HG02610 (cell line): ENCODE measurements around the gene RNF182.
"Not testable (repeated sequence)": the region's sequence is repeated elsewhere in the genome, so short reads cannot be mapped to it uniquely, and the experiment has no call there.

Experiments used
- ATAC-seq: cut with Tn5 transposase; IDR thresholded peaks from one replicate; pipeline ENCODE4 v1.9.1; 2021; ENCODE audit warnings: mild to moderate bottlenecking, moderate library complexity; ENCODE audit not compliant: unreplicated experiment

The RNF182 gene

DNA sequence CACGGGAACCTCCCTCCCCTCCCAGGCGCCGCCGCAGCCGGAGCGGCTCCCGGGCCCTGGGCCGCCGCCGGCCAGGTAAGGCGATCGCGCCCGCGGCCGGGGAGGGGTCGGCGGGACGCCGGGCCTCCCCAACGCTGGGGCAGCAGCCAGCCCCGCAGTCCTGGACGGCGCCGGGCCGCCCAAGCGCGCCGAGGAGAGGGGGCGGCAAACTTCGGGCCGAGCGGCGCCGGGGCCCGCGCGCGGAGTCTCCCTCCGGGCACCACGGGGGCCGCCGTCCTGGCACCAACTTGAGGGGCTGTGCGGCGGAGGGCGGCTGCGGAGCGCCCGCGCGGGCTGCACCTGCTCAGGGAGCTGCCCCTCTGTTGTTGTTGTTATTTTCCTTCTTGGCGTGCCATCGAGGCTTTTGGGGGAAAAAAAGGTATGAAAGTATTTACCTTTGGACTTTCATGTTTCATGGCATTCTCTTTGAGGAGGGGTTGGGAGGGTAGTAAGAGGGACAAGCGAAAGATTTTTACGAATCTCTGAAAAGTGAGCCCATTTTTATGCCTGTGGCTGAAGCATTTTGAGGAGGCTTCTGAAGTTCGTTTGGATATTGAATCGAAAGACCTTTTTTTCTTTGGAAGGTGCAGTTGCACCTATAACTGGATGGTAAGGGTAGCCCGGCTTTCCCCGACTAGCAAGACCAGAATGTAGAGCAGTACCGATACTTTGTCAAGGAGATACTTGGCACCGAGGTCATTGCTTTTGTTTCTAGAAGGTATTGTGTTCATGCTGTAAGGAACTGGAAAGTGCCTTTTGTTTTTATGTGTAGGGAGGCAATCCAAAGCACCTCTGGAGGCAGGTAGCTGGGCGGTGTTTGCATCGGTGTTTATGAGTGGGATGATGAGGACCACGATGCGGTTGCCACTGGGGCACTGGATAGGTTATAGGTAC, at the start of gene RNF182:
RNF182 (plus strand) TSS at position 4 of the 933 bp plus-strand sequence. CDS start 52,168 bp downstream, outside the sequence.
- no peak for ATAC-seq

DNA sequence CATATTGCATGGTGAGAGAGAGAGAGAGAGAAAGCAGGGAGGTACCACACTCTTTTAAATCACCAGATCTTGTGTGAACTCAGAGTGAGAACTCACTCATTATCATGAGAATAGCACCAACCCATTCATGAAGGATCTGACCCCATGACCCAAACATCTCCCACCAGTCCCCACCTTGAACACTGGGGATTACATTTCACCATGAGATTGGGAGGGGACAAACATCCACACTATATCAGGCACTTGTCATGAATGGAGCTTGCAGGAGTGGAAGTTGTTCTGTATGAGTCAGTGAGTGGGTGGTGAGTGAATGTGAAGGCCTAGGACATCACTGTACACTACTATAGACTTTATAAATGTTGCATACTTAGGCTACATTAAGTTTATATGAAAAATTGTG, 47.7 kb upstream of the RNF182 start:
- ATAC-seq: no peak

DNA sequence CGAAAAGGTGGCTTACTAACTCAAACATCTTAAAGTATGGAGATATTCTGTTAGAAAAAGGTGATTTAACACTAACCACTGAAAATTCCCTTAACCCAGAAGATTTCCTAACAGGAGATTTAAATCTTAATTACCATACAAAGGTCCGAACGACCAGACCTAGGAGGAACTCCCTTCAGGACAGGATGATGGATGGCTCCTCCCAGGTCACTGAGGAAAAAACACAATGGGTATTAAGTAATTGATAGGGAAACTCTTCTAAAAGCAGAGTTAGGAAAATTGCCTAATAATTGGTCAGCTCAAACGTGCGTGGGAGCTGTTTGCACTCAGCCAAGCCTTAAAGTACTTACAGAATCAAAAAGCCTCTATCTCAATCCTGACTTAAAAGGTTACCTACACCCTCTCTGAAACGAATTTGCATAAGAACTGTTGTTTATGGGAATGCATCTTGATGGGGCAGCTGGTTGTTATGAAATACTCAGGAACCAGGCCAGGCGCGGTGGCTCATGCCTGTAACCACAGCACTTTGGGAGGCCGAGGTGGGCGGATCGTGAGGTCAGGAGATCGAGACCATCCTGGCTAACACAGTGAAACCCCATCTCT, 44.6 kb upstream of the RNF182 start:
- not testable (repeated sequence) for ATAC-seq

DNA sequence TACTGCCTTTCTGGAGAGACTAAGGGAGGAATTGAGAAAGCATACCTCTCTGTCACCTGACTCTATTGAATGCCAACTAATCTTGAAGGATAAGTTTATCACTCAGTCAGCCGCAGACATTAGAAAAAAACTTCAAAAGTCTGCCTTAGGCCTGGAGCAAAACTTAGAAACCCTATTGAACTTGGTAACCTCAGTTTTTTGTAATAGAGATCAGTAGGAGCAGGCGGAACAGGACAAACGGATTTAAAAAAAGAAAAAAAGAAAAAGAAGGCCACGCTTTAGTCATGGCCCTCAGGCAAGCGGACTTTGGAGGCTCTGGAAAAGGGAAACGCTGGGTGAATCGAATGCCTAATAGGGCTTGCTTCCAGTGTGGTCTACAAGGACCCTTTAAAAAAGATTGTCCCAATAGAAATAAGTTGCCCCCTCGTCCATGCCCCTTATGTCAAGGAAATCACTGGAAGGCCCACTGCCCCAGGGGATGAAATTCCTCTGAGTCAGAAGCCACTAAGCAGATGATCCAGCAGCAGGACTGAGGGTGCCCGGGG, 43.1 kb upstream of the RNF182 start:
- no peak for ATAC-seq

DNA sequence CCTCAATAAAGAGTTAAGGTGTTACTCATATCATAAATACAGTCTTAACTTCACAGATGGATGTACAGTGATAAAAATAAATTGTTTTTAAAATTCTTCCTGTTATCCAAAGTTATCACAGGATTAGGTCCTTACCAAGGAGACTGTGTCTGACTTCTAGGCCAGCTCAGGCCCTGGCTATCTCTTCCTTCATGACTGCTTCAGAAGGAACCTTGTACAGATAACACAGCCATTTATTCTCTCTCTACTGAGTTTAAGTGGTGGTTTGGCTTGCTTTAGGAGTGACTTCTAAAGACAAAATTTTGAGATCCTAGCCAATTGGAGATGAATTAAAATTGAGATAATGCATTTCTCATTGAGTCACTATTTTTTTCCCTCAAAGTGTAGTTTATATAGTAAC, 40.8 kb upstream of the RNF182 start:
- ATAC-seq: no peak

DNA sequence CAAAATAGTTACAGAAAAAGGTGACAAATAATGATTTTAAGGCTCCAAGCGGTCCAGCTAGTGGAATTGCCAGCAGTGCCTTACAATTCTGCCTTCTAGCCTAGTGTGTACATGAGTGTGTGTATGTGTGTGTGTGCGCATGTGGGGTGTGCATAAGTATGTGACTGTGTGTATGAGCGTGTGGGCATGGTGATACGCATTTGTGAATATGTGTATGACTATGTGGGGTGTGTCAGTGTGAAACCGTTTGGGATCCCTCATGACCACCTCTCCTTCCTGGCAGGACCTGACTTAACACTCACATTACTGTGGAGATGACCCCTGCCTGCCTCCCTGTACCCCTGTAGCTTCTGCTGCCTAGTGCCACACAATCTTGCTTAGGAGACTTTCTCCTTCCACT, 40.4 kb upstream of the RNF182 start:
- no peak for ATAC-seq

DNA sequence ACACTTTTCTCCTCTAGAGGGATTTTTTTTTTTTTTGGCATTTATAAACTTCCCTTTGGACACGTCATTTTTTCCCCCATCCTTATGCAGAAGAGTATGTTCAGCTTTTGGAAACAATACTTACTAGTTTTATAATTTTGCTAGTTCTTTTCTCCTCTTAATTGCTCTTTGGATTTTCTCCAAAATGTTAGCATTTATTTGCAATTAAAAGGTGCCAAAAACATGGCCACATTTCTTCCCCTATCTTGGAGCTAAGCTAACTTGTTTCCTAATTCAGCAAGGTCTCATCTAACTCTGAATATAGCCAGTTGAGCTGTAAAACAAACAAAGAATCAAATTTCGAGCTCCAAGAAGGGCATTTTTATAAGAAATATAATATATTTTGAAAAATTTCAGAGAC, 39.2 kb upstream of the RNF182 start:
- ATAC-seq: no peak

- no peak for ATAC-seq
Measured at GRCh38 chr6:13886949-13887348, 37.8 kb upstream of the RNF182 start.

DNA sequence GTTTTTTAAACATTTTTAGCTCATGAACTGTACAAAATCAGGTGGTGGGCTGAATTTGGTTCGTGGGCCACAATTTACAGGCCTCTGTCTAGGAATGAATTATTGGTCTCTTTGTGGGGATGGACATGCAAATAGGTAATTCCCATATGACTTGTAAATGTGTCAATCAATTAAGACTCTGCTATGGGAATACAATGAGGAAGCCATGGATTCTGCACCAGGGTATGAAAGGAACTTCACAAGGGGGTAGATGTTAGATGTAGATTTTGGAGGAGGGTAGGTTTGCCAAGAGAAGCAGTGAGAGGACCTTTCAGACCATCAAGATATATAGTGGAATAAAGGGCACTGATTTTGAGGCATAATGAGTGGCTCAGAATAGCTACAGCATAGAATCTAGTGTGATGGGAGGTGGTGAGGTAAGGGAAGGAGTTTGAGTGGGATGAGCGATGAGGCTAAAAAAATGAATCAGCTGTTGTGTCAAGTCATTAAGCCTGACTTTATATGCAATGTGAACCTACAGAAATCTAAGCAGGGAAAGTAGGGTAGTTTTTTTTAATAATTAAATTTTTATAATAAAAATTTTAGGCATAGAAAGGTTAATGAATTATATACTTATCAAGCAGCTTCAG, 32.6 kb upstream of the RNF182 start:
- ATAC-seq: no peak

GRCh38 chr6:13902922-13903321, 21.8 kb upstream of the RNF182 start:
- no peak for ATAC-seq

GRCh38 chr6:13903364-13903763, 21.4 kb upstream of the RNF182 start:
- no peak for ATAC-seq

DNA sequence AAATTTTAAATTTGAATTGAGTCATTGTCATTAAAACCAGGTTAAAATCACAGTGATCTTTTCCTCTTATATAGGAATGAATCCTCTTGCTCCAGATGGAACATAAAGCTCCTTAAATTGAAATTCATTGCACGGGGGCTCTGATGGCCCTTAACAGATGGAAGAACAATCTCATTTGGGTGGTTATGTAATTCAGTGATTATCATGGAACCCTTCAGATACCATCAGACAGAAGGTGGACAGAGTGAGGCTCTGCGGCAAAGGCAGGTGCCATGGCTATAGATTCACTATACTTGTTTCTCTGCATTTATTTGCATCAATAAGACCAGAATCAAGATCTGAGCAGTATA, 17.8 kb upstream of the RNF182 start:
- ATAC-seq: no peak

GRCh38 chr6:13907614-13908215, 17.0 kb upstream of the RNF182 start:
- no peak for ATAC-seq

GRCh38 chr6:13908955-13909381, 15.8 kb upstream of the RNF182 start:
- no peak for ATAC-seq

DNA sequence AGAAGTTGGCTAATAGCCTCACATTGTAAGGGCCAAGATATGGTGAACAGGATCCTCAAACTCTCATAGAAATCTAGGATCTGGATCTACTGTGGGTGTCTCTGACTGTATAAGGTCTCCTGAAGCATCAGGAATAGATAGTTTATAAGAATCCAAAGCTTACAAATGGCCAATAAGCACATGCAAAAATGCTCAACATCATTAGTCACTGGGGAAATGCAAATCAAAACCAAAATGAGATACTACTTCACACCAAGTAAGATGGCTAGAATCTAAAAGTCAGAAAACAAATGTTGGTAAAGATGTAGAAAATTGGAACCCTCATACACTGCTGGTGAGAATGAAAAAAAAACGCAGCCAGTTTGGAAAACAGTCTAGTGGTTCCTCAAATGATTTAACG, 14.3 kb upstream of the RNF182 start:
- ATAC-seq: no peak

DNA sequence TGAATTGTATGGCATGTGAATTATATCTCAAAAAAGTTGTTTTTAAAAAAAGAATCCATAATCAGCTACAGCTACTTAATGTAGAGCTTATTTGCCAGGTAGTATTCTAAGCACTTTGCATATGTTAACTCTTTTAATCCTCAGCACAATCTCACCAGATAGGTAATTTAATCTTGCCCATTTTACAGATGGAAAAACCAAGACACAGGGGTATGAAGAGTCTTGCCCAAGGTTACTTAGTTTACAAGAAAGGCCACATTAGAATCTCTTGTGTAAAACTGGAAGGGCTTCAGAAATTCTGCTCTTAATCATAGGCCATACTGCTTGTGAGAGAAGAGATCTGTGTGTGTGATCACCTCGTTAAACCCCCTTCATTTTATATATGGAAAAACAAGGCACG, 13.4 kb upstream of the RNF182 start:
- ATAC-seq: no peak

DNA sequence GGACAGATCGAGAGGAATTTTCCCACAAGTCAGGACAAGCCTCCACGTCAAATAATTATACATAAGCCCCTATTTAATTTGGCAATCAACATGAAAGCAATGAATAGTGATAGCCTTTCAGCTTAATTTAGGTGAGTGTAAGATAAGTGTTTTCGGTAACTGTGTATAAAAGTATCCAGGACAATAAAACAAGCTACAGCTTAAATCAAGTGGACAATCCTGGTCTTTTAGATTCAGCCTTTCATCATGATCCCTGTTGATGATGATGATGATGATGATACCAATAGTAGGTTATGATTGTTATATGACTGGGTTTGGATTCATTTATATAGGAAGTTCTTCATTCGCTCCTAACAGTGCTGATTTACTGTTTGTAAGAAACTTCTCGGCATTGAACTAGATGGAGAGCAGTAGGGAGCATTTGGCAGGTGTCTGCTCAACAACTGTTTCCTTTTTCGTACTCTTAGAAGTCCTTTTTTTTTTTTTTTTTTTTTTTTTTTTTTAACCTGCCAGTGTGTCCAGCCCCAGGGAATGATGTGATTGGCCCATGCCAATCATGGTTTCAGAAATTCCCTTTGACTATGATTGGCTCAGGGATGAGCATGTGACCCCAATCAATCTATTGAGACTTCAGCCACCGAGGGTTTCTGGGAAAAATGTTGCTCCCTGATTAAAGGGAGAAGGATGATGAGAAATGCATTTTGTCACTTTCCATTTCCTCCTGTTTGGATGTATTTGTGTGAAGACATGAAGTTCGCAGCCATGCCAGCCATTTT, 11.3 kb upstream of the RNF182 start:
- ATAC-seq: no peak

GRCh38 chr6:13914351-13914750, 10.4 kb upstream of the RNF182 start:
- no peak for ATAC-seq

DNA sequence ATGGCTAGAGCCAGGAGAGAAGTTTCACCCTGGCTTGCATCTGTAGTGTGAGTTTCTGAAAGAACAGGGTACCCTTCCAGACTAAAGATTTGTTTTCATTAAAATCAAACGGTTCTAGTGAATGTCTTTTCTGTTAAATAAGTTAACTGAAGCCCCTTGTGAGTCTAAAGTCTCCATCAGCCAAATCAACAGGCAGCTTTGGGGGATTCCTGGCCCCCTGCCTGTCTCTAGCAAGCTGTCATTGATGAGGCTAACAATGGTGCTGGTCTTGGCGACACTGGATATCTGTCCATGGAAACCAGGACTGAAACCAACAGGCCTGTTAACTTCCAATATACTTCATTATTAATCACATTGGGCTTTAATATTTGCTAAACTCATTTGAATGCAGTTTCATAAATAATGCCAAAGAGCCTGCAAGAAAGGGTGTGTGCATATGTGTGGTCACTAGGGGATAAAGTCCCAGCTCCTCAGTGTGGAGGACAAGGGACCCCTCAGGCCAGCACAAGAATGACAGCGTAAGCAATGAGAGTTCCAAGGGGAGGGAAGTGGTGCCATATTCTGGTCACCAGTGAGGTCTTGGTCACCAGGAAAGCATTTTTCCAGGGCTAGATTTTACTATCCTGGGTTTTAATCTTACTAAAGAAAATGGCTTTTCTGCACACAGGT, 9.1 kb upstream of the RNF182 start:
- no peak for ATAC-seq
